HG02759 (cell line): ENCODE results near the gene GLMP.

Experiments used
- ATAC-seq: cut with Tn5 transposase; IDR thresholded peaks from one replicate; pipeline ENCODE4 v1.9.1; 2021; ENCODE audit warnings: mild to moderate bottlenecking, moderate library complexity; ENCODE audit not compliant: unreplicated experiment

The GLMP gene

GRCh38 chr1:156253634-156254033, 41.8 kb downstream of the GLMP start:
- ATAC-seq: no peak

- ATAC-seq: no peak
These were observed 44.0 kb downstream of the GLMP start for GRCh38 chr1:156251527-156251926.

GRCh38 chr1:156249593-156249992, 45.9 kb downstream of the GLMP start:
- ATAC-seq: no peak

- ATAC-seq: no peak
These were observed 47.2 kb downstream of the GLMP start for GRCh38 chr1:156248323-156248683.

- no peak for ATAC-seq
These were observed 47.8 kb downstream of the GLMP start, which contains the start of gene PAQR6 for GRCh38 chr1:156247460-156248322. Gene PAQR6, minus strand, starts transcription at chr1:156248056. Its CDS starts 1,325 bp downstream, at chr1:156246731.

GRCh38 chr1:156246781-156247459, 48.6 kb downstream of the GLMP start:
- ATAC-seq: no peak

- no peak for ATAC-seq
These were observed 49.2 kb downstream of the GLMP start for GRCh38 chr1:156246241-156246780.

- no peak for ATAC-seq
These were observed 49.8 kb downstream of the GLMP start for GRCh38 chr1:156245451-156246232.

GRCh38 chr1:156244712-156245111, 50.8 kb downstream of the GLMP start:
- no peak for ATAC-seq

GRCh38 chr1:156244126-156244525, 51.4 kb downstream of the GLMP start:
- ATAC-seq: no peak

GRCh38 chr1:156242738-156243137, 52.7 kb downstream of the GLMP start:
- no peak for ATAC-seq
